NCI-H2081 treated with DMSO at 0.1 percent for 48 hours (cell line): ENCODE results near the gene ADAMTS16.
A peak's percentile ranks its signal among the peaks of the same experiment; 100 is the strongest.

Experiments
- DNase-seq: peaks from one replicate; lab custom pipeline; 2025; lab: John Stamatoyannopoulos, UW

The ADAMTS16 gene

GRCh38 chr5:5317976-5318375 is 177.8 kb downstream of the ADAMTS16 start:
- no peak for DNase-seq

GRCh38 chr5:5318426-5319190 is 178.5 kb downstream of the ADAMTS16 start:
- DNase-seq = no peak

- no peak for DNase-seq
These were observed 180.1 kb downstream of the ADAMTS16 start for GRCh38 chr5:5320062-5320805.

- no peak for DNase-seq
These were observed 181.0 kb downstream of the ADAMTS16 start for GRCh38 chr5:5321137-5321536.

GRCh38 chr5:5323551-5323950 is 183.4 kb downstream of the ADAMTS16 start:
- DNase-seq = no peak

GRCh38 chr5:5326115-5326758 is 186.1 kb downstream of the ADAMTS16 start:
- no peak for DNase-seq

GRCh38 chr5:5327126-5327525 is 187.0 kb downstream of the ADAMTS16 start:
- no peak for DNase-seq

- DNase-seq = no peak
These were observed 190.8 kb downstream of the ADAMTS16 start for GRCh38 chr5:5330728-5331452.

- DNase-seq = no peak
These were observed 191.7 kb downstream of the ADAMTS16 start for GRCh38 chr5:5331848-5332247.

- DNase-seq = peak; percentile 29
These were observed 192.2 kb downstream of the ADAMTS16 start for GRCh38 chr5:5332287-5332686.

GRCh38 chr5:5335107-5335506 is 195.0 kb downstream of the ADAMTS16 start:
- DNase-seq = no peak

GRCh38 chr5:5335700-5336264 is 195.7 kb downstream of the ADAMTS16 start:
- no peak for DNase-seq

- DNase-seq = no peak
These were observed 199.1 kb downstream of the ADAMTS16 start for GRCh38 chr5:5339257-5339656.

GRCh38 chr5:5340206-5340729 is 200.1 kb downstream of the ADAMTS16 start:
- no peak for DNase-seq

GRCh38 chr5:5341531-5342292 is 201.6 kb downstream of the ADAMTS16 start:
- no peak for DNase-seq

GRCh38 chr5:5342784-5343183 is 202.7 kb downstream of the ADAMTS16 start:
- DNase-seq = no peak

GRCh38 chr5:5343568-5343967 is 203.4 kb downstream of the ADAMTS16 start:
- DNase-seq = no peak

GRCh38 chr5:5344051-5344571 is 204.0 kb downstream of the ADAMTS16 start:
- no peak for DNase-seq

- DNase-seq = no peak
These were observed 204.5 kb downstream of the ADAMTS16 start for GRCh38 chr5:5344606-5345005.

GRCh38 chr5:5347442-5347841 is 207.3 kb downstream of the ADAMTS16 start:
- no peak for DNase-seq

- DNase-seq = no peak
These were observed 208.0 kb downstream of the ADAMTS16 start for GRCh38 chr5:5348135-5348534.
